HepG2 (cell line): ENCODE measurements around the gene PRSS50. TPM values are rescaled to one million over a fixed set of nuclear protein-coding genes. Genes with fewer than 3 reads are reported as not detected.

Experiments used
- ATAC-seq: fragments of 200-7000 bp; cut with Tn5 transposase; 3 replicates; pipeline ENCODE4 v1.9.1; 2020; ENCODE audit warnings: mild to moderate bottlenecking, moderate library complexity
- BruUV-seq: library from RNA; stranded (reverse); fragments of 400-500 nt; replicated peaks from 2 replicates; lab custom pipeline; 2021; lab: Mats Ljungman, UMichigan
- CTCF ChIA-PET: fragments of 300-600 bp; formaldehyde crosslinking; extraction: SDS; loops from one replicate; lab custom pipeline; 2021; ENCODE audit warnings: low total read pairs, inconsistent platforms, low intra/inter-chr PET ratio; lab: Yijun Ruan, JAX
- POLR2A ChIA-PET: fragments of 350-600 bp; sonication (Branson Sonifier 250); formaldehyde crosslinking; loops from one replicate; lab custom pipeline; 2020; ENCODE audit warnings: antibody characterized with exemption, inconsistent platforms; lab: Yijun Ruan, JAX
- DNase-seq: peaks from one replicate; pipeline ENCODE4 v3.0.0-alpha.2; 2015; ENCODE audit warnings: low spot score
- FAIRE-seq: peaks from 3 replicates; lab custom pipeline; 2011; peaks lifted over from hg19 to GRCh38; lab: Jason Lieb, UNC
- H2AFZ ChIP-seq: one replicate; pipeline ENCODE4 v1.6.1; 2011; ENCODE audit warnings: low read length, inconsistent platforms
- H3K27ac ChIP-seq: fragments of 300-600 bp; 3 replicates; pipeline ENCODE4 v1.8.0; 2011; ENCODE audit warnings: mixed run types, mild to moderate bottlenecking, mixed read lengths, low read length, inconsistent platforms; ENCODE audit not compliant: insufficient read depth; ENCODE audit errors: extremely low read length
- H3K27me3 ChIP-seq, 2 experiments: fragments of 200-600 bp in 1 of 2; 2 replicates in 1 of 2; 3 replicates in 1 of 2; pipeline versions ENCODE4 v1.6.0 to v1.8.0; 2011; ENCODE audit warnings: low read length in 2 of 2, mild to moderate bottlenecking in 2 of 2, moderate library complexity in 2 of 2, inconsistent platforms in 1 of 2; ENCODE audit not compliant: insufficient read depth in 2 of 2, control insufficient read depth in 1 of 2
- H3K36me3 ChIP-seq, 2 experiments: fragments of 200-600 bp in 1 of 2; replicated peaks in 1 of 2; 2 replicates in 1 of 2; 3 replicates in 1 of 2; pipeline versions ENCODE4 v1.5.1 to v1.8.0; 2011; ENCODE audit warnings: low read length in 2 of 2, inconsistent platforms in 1 of 2; ENCODE audit not compliant: insufficient read depth in 2 of 2, control insufficient read depth in 1 of 2
- H3K4me1 ChIP-seq: 2 replicates; pipeline ENCODE4 v1.5.1; 2012; ENCODE audit warnings: low read length, inconsistent platforms; ENCODE audit not compliant: insufficient read depth
- H3K4me2 ChIP-seq: 2 replicates; pipeline ENCODE4 v1.6.0; 2011; ENCODE audit warnings: low read depth, low read length, inconsistent platforms
- H3K4me3 ChIP-seq, 3 experiments: fragments of 200-600 bp in 1 of 3; sonication (generic), shearing (Covaris generic) in 1 of 3; replicated peaks in 1 of 3; 2 replicates each; pipeline ENCODE4 v1.5.1; 2011 to 2016; ENCODE audit warnings: low read length in 3 of 3, inconsistent platforms in 2 of 3, low read depth in 2 of 3, mild to moderate bottlenecking in 2 of 3, control low read depth in 1 of 3, mixed read lengths in 1 of 3; ENCODE audit not compliant: insufficient read depth in 1 of 3
- H3K79me2 ChIP-seq: one replicate; pipeline ENCODE4 v1.6.1; 2011; ENCODE audit warnings: low read length, inconsistent platforms; ENCODE audit not compliant: insufficient read depth
- H3K9ac ChIP-seq: 2 replicates; pipeline ENCODE4 v1.6.0; 2011; ENCODE audit warnings: mild to moderate bottlenecking, low read depth, low read length, inconsistent platforms; ENCODE audit not compliant: insufficient read depth
- H3K9me3 ChIP-seq: 2 replicates; pipeline ENCODE4 v1.5.1; 2012; ENCODE audit warnings: mild to moderate bottlenecking, low read length
- H4K20me1 ChIP-seq: 2 replicates; pipeline ENCODE4 v1.6.0; 2011; ENCODE audit warnings: inconsistent platforms, mild to moderate bottlenecking, low read length, moderate library complexity; ENCODE audit not compliant: insufficient read depth
- ARNTL ChIP-seq: sonication (generic); formaldehyde crosslinking; IDR thresholded peaks from 2 replicates; pipeline ENCODE4 v1.4.0; 2020; ENCODE audit warnings: mild to moderate bottlenecking, missing genetic modification reagents
- POLR2AphosphoS2 ChIP-seq: IDR thresholded peaks from 2 replicates; pipeline ENCODE4 v1.6.1; 2011; ENCODE audit warnings: low read depth, low read length, improper control_type of control experiment
- ZNF572 ChIP-seq: sonication (generic); formaldehyde crosslinking; IDR thresholded peaks from 2 replicates; pipeline ENCODE4 v1.5.1; 2020; ENCODE audit warnings: mild to moderate bottlenecking, missing genetic modification reagents
- ZNF841 ChIP-seq: sonication (generic); formaldehyde crosslinking; IDR thresholded peaks from 2 replicates; pipeline ENCODE4 v1.8.1; 2023; ENCODE audit warnings: missing genetic modification reagents, borderline replicate concordance
- WGBS: methylation state at CpG from one replicate; pipeline ENCODE4 v1.1.6; 2017; ENCODE audit warnings: low lambda C conversion rate; 5-methylcytosine and 5-hydroxymethylcytosine counted together
- in situ Hi-C: cut with HindIII; loops from 2 replicates; pipeline ENCODE4 v1.10.0; 2017; ENCODE audit warnings: low pct_unique_long_range_greater_than_20kb; ENCODE audit not compliant: extremely low pct_ligation_motif_present
- intact Hi-C: fragments of 100-400 bp; cut with micrococcal nuclease; formaldehyde crosslinking; loops from one replicate; pipeline ENCODE4 v1.10.0; 2022; ENCODE audit not compliant: unreplicated experiment
- polyA plus RNA-seq, 8 experiments: library from polyadenylated mRNA; depleted of rRNA in 3 of 8; stranded (reverse) in 7 of 8; unstranded in 1 of 8; fragments of >200 nt; fragmentation: Illumina TruSeq in 4 of 8; extraction: Trizol in 4 of 8; gene quantifications; 2 replicates each; pipeline versions ENCODE4 v1.2.1 to v1.2.3, GENCODE V29; 2011 to 2016; ENCODE audit warnings: low read depth in 4 of 8, missing spikeins in 1 of 8, mixed read lengths in 1 of 8; ENCODE audit not compliant: insufficient read depth in 1 of 8
- total RNA-seq, 5 experiments: library from RNA; depleted of rRNA; stranded (reverse); fragments of >200 nt; fragmentation: Illumina TruSeq; extraction: Trizol; gene quantifications; 2 replicates each; pipeline ENCODE4 v1.2.3, GENCODE V29; 2016; ENCODE audit warnings: low read depth in 1 of 5
- TF ChIP-seq, protein P1 (sequence below): sonication (generic); formaldehyde crosslinking; IDR thresholded peaks from 2 replicates; pipeline ENCODE4 v1.5.1; 2020; ENCODE audit warnings: mild to moderate bottlenecking, missing genetic modification reagents, borderline replicate concordance
- TF ChIP-seq, protein P2 (sequence below): sonication (generic); formaldehyde crosslinking; IDR thresholded peaks from 2 replicates; pipeline ENCODE4 v1.8.0; 2022; ENCODE audit warnings: mild to moderate bottlenecking, missing genetic modification reagents, moderate library complexity

The PRSS50 gene
- total and polyA plus RNA-seq, 2 of the 13 experiments (the other 11 are each of a cell fraction or from before 2014, with no cell fraction given) = not detected

DNA sequence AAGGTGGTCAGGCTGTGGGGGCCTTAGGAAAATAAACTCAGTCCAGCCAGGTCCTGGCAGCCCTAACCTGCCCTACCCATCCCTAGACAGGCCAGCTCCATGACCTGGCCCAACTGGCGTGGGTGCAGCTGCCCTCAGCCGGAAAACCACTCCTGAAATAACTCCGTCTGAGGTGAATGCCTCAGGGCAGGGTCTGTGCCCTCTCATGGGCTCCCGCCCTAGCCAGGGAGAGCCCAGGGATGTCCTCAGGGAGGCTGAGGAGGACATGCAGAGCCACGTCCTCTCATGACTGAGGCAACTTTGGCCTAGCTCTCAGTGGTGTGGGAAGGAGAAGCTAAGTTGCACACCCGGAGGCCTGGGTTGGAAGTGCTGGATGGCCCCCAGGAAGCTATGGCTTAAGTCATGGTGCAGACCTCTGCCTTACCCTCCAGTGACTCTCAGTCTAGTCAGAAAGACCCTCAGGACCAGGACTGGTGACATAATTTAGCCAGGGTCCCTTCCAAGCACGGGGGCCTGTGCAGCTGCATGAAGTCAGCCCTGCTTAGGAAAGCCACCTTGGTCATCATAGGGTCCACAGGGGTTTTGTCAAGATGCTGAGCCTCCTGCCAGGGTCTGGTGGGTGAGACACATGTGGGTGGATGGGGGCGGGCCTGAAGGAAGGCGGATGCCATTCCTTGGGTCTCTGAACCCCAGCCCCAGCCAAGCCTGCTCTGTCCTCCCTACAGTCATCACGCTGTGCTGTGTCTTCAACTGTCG lies 9.1 kb downstream of the PRSS50 start (continued):
- TF ChIP-seq, protein P1, sequence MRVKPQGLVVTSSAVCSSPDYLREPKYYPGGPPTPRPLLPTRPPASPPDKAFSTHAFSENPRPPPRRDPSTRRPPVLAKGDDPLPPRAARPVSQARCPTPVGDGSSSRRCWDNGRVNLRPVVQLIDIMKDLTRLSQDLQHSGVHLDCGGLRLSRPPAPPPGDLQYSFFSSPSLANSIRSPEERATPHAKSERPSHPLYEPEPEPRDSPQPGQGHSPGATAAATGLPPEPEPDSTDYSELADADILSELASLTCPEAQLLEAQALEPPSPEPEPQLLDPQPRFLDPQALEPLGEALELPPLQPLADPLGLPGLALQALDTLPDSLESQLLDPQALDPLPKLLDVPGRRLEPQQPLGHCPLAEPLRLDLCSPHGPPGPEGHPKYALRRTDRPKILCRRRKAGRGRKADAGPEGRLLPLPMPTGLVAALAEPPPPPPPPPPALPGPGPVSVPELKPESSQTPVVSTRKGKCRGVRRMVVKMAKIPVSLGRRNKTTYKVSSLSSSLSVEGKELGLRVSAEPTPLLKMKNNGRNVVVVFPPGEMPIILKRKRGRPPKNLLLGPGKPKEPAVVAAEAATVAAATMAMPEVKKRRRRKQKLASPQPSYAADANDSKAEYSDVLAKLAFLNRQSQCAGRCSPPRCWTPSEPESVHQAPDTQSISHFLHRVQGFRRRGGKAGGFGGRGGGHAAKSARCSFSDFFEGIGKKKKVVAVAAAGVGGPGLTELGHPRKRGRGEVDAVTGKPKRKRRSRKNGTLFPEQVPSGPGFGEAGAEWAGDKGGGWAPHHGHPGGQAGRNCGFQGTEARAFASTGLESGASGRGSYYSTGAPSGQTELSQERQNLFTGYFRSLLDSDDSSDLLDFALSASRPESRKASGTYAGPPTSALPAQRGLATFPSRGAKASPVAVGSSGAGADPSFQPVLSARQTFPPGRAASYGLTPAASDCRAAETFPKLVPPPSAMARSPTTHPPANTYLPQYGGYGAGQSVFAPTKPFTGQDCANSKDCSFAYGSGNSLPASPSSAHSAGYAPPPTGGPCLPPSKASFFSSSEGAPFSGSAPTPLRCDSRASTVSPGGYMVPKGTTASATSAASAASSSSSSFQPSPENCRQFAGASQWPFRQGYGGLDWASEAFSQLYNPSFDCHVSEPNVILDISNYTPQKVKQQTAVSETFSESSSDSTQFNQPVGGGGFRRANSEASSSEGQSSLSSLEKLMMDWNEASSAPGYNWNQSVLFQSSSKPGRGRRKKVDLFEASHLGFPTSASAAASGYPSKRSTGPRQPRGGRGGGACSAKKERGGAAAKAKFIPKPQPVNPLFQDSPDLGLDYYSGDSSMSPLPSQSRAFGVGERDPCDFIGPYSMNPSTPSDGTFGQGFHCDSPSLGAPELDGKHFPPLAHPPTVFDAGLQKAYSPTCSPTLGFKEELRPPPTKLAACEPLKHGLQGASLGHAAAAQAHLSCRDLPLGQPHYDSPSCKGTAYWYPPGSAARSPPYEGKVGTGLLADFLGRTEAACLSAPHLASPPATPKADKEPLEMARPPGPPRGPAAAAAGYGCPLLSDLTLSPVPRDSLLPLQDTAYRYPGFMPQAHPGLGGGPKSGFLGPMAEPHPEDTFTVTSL = no peak

DNA sequence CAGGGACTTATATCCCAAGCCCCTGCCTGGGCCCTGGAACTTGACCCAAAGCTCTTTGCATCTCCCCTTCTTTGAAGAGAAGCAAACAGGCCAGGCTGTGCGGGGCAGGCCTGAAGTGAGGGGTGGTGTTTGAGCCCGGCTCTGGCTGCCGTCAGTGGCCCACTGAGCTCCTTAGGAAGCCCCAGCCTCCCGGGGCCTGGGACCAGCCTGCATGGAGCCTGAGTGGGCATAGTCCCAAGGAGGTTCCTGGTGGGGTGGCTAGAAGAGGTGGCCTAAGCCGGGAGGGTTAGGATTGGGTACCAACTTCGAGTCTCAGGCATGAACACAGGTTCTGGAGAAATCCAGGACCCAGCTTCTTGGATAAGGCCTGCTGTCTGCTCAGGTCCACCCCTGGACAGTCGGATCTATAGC lies 10.1 kb downstream of the PRSS50 start:
- no peak overlapping the region for H3K27ac ChIP-seq
- POLR2A ChIA-PET = no interaction called here

More for the DNA sequence above, 10.1 kb downstream of the PRSS50 start:
- in situ Hi-C loops = no loop called here
- H3K27me3 ChIP-seq = peaks cover 1 to 15% of the 10 kb centered on the region in 2 experiments; a peak in 3 of 5 replicates
- no peaks in the 10 kb centered on the region for H3K36me3 ChIP-seq
- CTCF ChIA-PET = no interaction called here
- no peaks in the 10 kb centered on the region for H3K9me3 ChIP-seq
- BruUV-seq = no TSS peak
- DNase-seq (no peak), FAIRE-seq (no peak), ATAC-seq (no peak)
- H4K20me1 ChIP-seq = no peaks in the 10 kb centered on the region
- H3K4me1 ChIP-seq = peaks cover 11% of the 10 kb centered on the region
- no peak overlapping the region for H2AFZ ChIP-seq
- no peaks in the 10 kb centered on the region for H3K79me2 ChIP-seq
- intact Hi-C loops = no loop called here
- H3K4me3 ChIP-seq = no peak overlapping the region
- H3K4me2 ChIP-seq = no peak overlapping the region
- TF ChIP-seq ARNTL (CRISPR knock-in tag) (no peak), POLR2AphosphoS2 (no peak), ZNF841 (CRISPR knock-in tag) (no peak), ZNF572 (CRISPR knock-in tag) (no peak)
- TF ChIP-seq, protein P2, sequence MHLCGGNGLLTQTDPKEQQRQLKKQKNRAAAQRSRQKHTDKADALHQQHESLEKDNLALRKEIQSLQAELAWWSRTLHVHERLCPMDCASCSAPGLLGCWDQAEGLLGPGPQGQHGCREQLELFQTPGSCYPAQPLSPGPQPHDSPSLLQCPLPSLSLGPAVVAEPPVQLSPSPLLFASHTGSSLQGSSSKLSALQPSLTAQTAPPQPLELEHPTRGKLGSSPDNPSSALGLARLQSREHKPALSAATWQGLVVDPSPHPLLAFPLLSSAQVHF = no peak
- H3K9ac ChIP-seq = no peak overlapping the region
- WGBS = 6% methylated on average over 5 of the region's 7 CpGs
